SH-SY5Y (cell line): ENCODE data around the gene PDE4B.

Experiments used
- GATA2 ChIP-seq: IDR thresholded peaks from 2 replicates; pipeline ENCODE4 v1.6.1; 2011; ENCODE audit warnings: mild to moderate bottlenecking, low read depth, low read length
- GATA3 ChIP-seq: IDR thresholded peaks from 2 replicates; pipeline ENCODE4 v1.6.1; 2011; ENCODE audit warnings: low read depth, mild to moderate bottlenecking, low read length, moderate library complexity

PDE4B gene

GRCh38 chr1:66300280-66300971, 507.7 kb downstream of the PDE4B start:
- TF ChIP-seq GATA3, result no peak
- TF ChIP-seq GATA2, result no peak

GRCh38 chr1:66300972-66301451, 508.3 kb downstream of the PDE4B start:
- no peak for TF ChIP-seq GATA2
- no peak for TF ChIP-seq GATA3

- TF ChIP-seq GATA2, result no peak
- no peak for TF ChIP-seq GATA3
Measured at GRCh38 chr1:66302184-66302742, 509.6 kb downstream of the PDE4B start.

- TF ChIP-seq GATA2 (no peak), GATA3 (no peak)
Measured at GRCh38 chr1:66302815-66303214, 510.1 kb downstream of the PDE4B start.

- TF ChIP-seq GATA3, result no peak
- no peak for TF ChIP-seq GATA2
Measured at GRCh38 chr1:66303646-66304045, 511.0 kb downstream of the PDE4B start.

DNA sequence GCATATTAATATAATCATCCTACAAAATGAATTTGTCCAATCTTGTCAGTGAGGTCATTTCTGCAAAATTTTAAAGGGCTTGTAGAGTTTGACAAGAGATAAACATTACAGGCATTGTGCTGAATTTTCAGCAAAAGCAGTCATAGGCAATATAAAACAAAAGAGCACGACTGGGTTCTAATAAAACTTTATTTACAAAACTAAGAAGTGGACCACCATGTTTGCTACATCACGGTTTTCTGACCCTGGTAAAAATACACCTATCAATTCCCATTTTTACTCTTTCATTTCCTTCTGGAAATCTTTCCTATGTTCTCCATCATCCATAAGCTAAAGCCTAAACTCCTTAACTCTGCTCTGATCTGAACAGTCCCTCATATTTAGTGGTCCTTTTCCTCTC, 511.4 kb downstream of the PDE4B start:
- no peak for TF ChIP-seq GATA3
- no peak for TF ChIP-seq GATA2

- TF ChIP-seq GATA3, result no peak
- no peak for TF ChIP-seq GATA2
Measured at GRCh38 chr1:66305927-66306326, 513.2 kb downstream of the PDE4B start.

DNA sequence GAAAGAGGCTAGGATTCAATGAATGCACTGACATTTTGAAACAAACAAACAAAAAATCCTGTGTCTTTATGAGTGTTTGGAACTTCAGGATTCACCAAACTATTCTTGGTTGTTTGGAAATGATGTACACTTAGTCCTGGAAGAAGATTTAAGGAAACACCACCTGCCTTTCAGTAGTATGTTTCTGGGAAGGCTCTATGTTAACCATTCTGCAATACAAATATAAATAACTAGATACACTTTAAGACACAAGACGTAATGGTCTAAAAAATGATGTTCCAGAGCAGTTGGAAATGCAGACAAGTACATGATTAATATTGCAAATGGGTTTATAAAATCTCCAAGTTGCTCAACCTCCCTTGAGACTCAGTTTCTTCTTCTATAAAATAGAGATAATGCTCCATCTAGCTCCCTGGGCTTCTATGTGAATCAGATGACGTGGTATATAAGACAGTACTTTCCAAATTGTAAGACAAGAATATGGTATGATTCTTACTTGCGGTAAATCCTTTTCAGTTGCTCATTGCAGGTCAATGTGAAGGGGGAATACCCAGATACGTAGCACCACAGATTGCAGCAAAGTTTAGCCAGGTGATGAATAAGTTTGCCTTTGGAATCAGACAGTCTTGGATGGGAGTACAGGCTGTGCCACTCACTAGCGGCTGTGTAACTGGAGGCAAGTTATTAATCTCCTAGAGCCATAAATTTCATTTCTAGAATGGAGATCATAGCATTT, 516.5 kb downstream of the PDE4B start:
- TF ChIP-seq GATA3 (no peak), GATA2 (no peak)

DNA sequence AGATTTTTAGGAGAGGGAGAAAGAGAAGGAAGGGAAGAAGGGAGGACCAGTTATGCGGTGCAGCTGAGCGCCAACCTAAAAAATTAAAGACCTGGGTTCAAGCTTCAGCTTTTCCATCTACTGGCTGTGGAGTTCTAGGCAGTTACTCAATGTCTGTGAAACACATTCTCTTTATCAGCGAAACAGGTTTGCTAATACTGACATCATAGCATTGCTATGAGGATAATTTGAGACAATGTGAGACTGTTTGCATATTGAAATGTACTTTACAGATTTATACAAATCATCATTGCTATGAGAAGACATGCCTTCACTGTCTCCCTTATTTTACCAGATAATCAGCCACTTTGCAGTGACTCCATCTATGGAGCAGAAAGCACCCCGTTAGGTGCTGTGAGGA, 518.4 kb downstream of the PDE4B start:
- no peak for TF ChIP-seq GATA2
- TF ChIP-seq GATA3, result no peak

- no peak for TF ChIP-seq GATA2
- no peak for TF ChIP-seq GATA3
Measured at GRCh38 chr1:66311628-66312027, 518.9 kb downstream of the PDE4B start.

DNA sequence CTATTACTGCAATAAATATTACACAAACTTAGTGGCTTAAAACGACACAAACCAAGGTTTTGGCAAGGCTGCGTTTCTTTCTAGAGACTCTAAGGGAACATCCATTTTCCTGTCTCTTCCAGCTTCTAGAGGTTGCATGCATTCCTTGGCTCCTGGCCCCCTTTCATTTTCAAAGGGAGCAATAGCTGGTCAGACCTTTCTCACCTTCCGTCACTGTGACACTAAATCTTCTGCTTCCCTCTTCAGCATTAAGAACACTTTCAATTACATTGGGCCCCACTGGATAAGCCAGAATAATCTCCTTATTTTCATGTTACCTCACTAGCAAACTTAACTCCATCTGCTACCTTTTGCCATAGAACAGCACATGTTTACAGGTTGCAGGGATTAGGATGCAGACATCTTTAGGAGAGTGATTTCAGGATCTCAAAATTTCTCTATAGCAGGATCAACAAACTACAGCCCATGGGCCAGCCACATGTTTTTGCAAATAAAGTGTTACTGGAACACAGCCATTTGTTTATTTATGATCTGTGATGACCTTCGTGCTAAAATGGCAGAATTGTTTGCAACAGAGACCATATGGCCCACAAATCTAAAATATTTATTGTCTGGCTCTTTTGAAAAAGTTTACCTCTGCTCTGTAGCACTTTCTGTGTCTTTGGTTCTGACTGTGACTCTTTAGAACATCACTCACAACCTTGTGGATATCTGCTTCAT, 519.7 kb downstream of the PDE4B start:
- TF ChIP-seq GATA2 (no peak), GATA3 (no peak)

GRCh38 chr1:66313429-66313828, 520.7 kb downstream of the PDE4B start:
- TF ChIP-seq GATA3 (no peak), GATA2 (no peak)

DNA sequence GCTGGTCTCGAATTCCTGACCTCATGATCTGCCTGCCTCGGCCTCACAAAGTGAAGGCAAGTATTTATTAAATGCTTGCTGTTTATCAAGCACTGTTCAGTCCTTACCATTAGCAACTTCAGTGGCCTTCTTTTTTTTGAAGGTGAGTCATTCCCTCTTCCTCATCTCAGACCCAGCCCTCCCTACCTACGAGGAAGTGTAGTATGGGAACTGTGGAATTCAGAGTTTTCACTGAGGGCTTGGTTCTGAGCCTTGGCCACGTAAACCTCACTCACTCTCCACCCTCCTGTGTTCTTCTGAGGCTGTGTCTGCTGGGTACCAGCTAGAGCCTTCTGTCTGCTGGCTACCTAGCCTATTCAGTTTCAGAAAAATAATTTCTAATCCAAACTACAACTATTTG, 523.0 kb downstream of the PDE4B start:
- TF ChIP-seq GATA3 (no peak), GATA2 (no peak)
